CD4-positive, CD25-positive, alpha-beta regulatory T cell (primary cell): ENCODE results near the gene C1orf35. TPM values are rescaled to one million over a fixed set of nuclear protein-coding genes. Genes with fewer than 3 reads are reported as not detected.

Experiments
- polyA plus RNA-seq, 4 donors: library from polyadenylated mRNA; unstranded; fragments of 300-500 nt; fragmentation: Illumina TruSeq; gene quantifications; one replicate each; pipeline ENCODE4 v1.2.3, GENCODE V29; 2021
- total RNA-seq: library from RNA; stranded (reverse); gene quantifications from one replicate; pipeline ENCODE4 v1.2.3, GENCODE V29; 2022

The C1orf35 gene
- total and polyA plus RNA-seq, 5 donors from 2014 or later: 18.0 to 24.0 (median 21.4) TPM

Other genes starting within 250 kb of the C1orf35 start
- gene WNT9A, start 155.4 kb downstream of the C1orf35 start, total RNA-seq: 0.20 TPM
- gene WNT9A, start 155.4 kb downstream of the C1orf35 start, polyA plus RNA-seq: not detected
- gene WNT3A, start 96.3 kb downstream of the C1orf35 start, total RNA-seq: not detected
- not detected for gene WNT3A, start 96.3 kb downstream of the C1orf35 start, polyA plus RNA-seq
- 335 TPM for gene ARF1, start 20.6 kb downstream of the C1orf35 start, total RNA-seq
- gene ARF1, start 20.6 kb downstream of the C1orf35 start, polyA plus RNA-seq: 100 to 1,000 TPM; 445 to 517 (median 481) TPM
- 62.5 TPM for gene MRPL55, start 6.0 kb upstream of the C1orf35 start, total RNA-seq
- 100 to 1,000 TPM; 126 to 163 (median 143) TPM for gene MRPL55, start 6.0 kb upstream of the C1orf35 start, polyA plus RNA-seq
- 270 TPM for gene GUK1, start 37.0 kb upstream of the C1orf35 start, total RNA-seq
- 100 to 1,000 TPM; 329 to 413 (median 371) TPM for gene GUK1, start 37.0 kb upstream of the C1orf35 start, polyA plus RNA-seq
- 2.8 TPM for gene GJC2, start 46.6 kb upstream of the C1orf35 start, total RNA-seq
- gene GJC2, start 46.6 kb upstream of the C1orf35 start, polyA plus RNA-seq: not detected
- 17.0 TPM for gene IBA57, start 62.5 kb upstream of the C1orf35 start, total RNA-seq
- gene IBA57, start 62.5 kb upstream of the C1orf35 start, polyA plus RNA-seq: 1 to 10 TPM; 2.0 to 5.5 (median 4.0) TPM
- 57.1 TPM for gene OBSCN, start 104.7 kb upstream of the C1orf35 start, total RNA-seq
- 1 to 10 TPM in 3 of 4 donors, under 1 TPM in 1; 0.13 to 1.2 (median 1.1) TPM for gene OBSCN, start 104.7 kb upstream of the C1orf35 start, polyA plus RNA-seq